Small intestine (tissue), 7 donors: ENCODE results near the gene CDH13. TPM values are rescaled to one million over a fixed set of nuclear protein-coding genes. Genes with fewer than 3 reads are reported as not detected.
A peak's percentile ranks its signal among the peaks of the same experiment; 100 is the strongest.

Source experiments
- DNase-seq, 2 donors: peaks; one replicate each; pipeline versions ENCODE4 v3.0.0 to v3.0.0-alpha.2; 2013
- FAIRE-seq: peaks from 2 replicates; lab custom pipeline; 2012; peaks lifted over from hg19 to GRCh38; lab: Jason Lieb, UNC
- H3K27ac ChIP-seq, 3 donors: one replicate each; pipeline ENCODE4 v1.5.1; 2013; ENCODE audit warnings: low read length in 2 of 3, mild to moderate bottlenecking in 2 of 3, control low read depth in 1 of 3, inconsistent platforms in 1 of 3, low read depth in 1 of 3, moderate library complexity in 1 of 3
- H3K27me3 ChIP-seq, 3 donors: one replicate each; pipeline ENCODE4 v1.6.1; 2013; ENCODE audit warnings: low read length in 3 of 3, inconsistent platforms in 1 of 3; ENCODE audit not compliant: control insufficient read depth in 3 of 3, insufficient read depth in 3 of 3
- H3K36me3 ChIP-seq, 3 donors: one replicate each; pipeline ENCODE4 v1.6.1; 2013; ENCODE audit warnings: low read length in 3 of 3, inconsistent platforms in 1 of 3, low read depth in 1 of 3, mild to moderate bottlenecking in 1 of 3, moderate library complexity in 1 of 3; ENCODE audit not compliant: control insufficient read depth in 3 of 3, insufficient read depth in 2 of 3
- H3K4me1 ChIP-seq, 3 donors: one replicate each; pipeline ENCODE4 v1.6.1; 2013; ENCODE audit warnings: low read length in 2 of 3, inconsistent platforms in 1 of 3, low read depth in 1 of 3, mild to moderate bottlenecking in 1 of 3, moderate library complexity in 1 of 3; ENCODE audit not compliant: control insufficient read depth in 3 of 3, insufficient read depth in 2 of 3
- H3K4me3 ChIP-seq, 3 donors: one replicate each; pipeline ENCODE4 v1.5.1; 2013; ENCODE audit warnings: low read length in 3 of 3, control low read depth in 1 of 3, inconsistent platforms in 1 of 3, low read depth in 1 of 3, mild to moderate bottlenecking in 1 of 3, moderate library complexity in 1 of 3
- H3K9me3 ChIP-seq, 2 donors: one replicate each; pipeline ENCODE4 v1.6.1; 2013; ENCODE audit warnings: low read depth in 1 of 2, low read length in 1 of 2; ENCODE audit not compliant: control insufficient read depth in 2 of 2, insufficient read depth in 1 of 2
- WGBS, 3 donors: extraction: QIAGEN DNeasy Blood & Tissue Kit; methylation state at CpG; one replicate each; pipeline ENCODE4 v1.1.7; 2013; 5-methylcytosine and 5-hydroxymethylcytosine counted together
- polyA plus RNA-seq, 4 donors: library from polyadenylated mRNA; stranded (reverse) in 3 of 4; unstranded in 1 of 4; fragments of 200-250 nt in 3 of 4; fragments of 120-200 nt in 1 of 4; gene quantifications; one replicate each; pipeline versions ENCODE4 v1.2.1 to v1.2.3, GENCODE V29; 2013
- donor health status: healthy with polysubstance abuse.
- donor health status: control.
- donor health status: control.
- donor health status: Bipolar disorder and iron deficiency.
- donor health status: healthy.

Gene CDH13
- polyA plus RNA-seq, 4 donors, result 0.27 to 15.0 (median 2.9) TPM; not detected in 1

GRCh38 chr16:83807327-83807709, 1180.5 kb downstream of the CDH13 start:
- WGBS, 3 donors, result 68 to 87% (median 75%) methylated on average over 8 of the region's 8 CpGs
- no peaks in the 10 kb centered on the region for H3K27me3 ChIP-seq
- DNase-seq (no peak), FAIRE-seq (no peak)
- H3K4me1 ChIP-seq, result peaks cover 2 to 7% (median 5%) of the 10 kb centered on the region in 3 donors
- peaks cover 0 to 6% (median 0%) of the 10 kb centered on the region in 3 donors for H3K36me3 ChIP-seq
- H3K27ac ChIP-seq, result peak overlapping the region in 2 of 3 donors; percentile 30 to 51
- H3K9me3 ChIP-seq, result no peaks in the 10 kb centered on the region
- H3K4me3 ChIP-seq, result peak overlapping the region in 1 of 3 donors; percentile 78

GRCh38 chr16:83807710-83808572, 1181.2 kb downstream of the CDH13 start, which contains the start of gene HSBP1:
HSBP1 (plus strand) TSS chr16:83807978; CDS start chr16:83808077, 99 bp downstream.
- Histone ChIP-seq H3K9me3 (no peaks in the 10 kb centered on the region), H3K27me3 (no peaks in the 10 kb centered on the region), H3K4me1 (peaks cover 2 to 7% (median 5%) of the 10 kb centered on the region in 3 donors), H3K27ac (peak within 1 kb of the TSS; percentile 41 to 89 (median 58)), H3K36me3 (peaks cover 0 to 10% (median 0%) of the 10 kb centered on the region in 3 donors), H3K4me3 (peak within 1 kb of the TSS; percentile 78 to 96 (median 85))
- WGBS, 3 donors, result 1% methylated on average over 56 to 76 of the region's 76 CpGs
- FAIRE-seq, result no peak
- peak; percentile 94 to 96 for DNase-seq

GRCh38 chr16:83808573-83809014, 1181.8 kb downstream of the CDH13 start:
- Histone ChIP-seq H3K4me1 (peaks cover 2 to 8% (median 5%) of the 10 kb centered on the region in 3 donors), H3K27ac (peak overlapping the region; percentile 41 to 89 (median 58)), H3K4me3 (peak overlapping the region; percentile 78 to 96 (median 85)), H3K27me3 (no peaks in the 10 kb centered on the region), H3K9me3 (no peaks in the 10 kb centered on the region), H3K36me3 (peaks cover 0 to 12% (median 0%) of the 10 kb centered on the region in 3 donors)
- 7 to 14% (median 12%) methylated on average over 11 of the region's 11 CpGs for WGBS, 3 donors
- no peak for FAIRE-seq
- DNase-seq, result peak; percentile 17 to 42

- peak overlapping the region in 1 of 3 donors; percentile 89 for H3K27ac ChIP-seq
- H3K36me3 ChIP-seq, result peaks cover 0 to 12% (median 0%) of the 10 kb centered on the region in 3 donors
- H3K4me1 ChIP-seq, result peaks cover 2 to 12% (median 5%) of the 10 kb centered on the region in 3 donors
- 80 to 92% (median 87%) methylated on average over 12 to 13 of the region's 13 CpGs for WGBS, 3 donors
- no peaks in the 10 kb centered on the region for H3K27me3 ChIP-seq
- H3K9me3 ChIP-seq, result no peaks in the 10 kb centered on the region
- DNase-seq (no peak), FAIRE-seq (no peak)
- peak overlapping the region; percentile 78 to 96 (median 85) for H3K4me3 ChIP-seq
Measured at GRCh38 chr16:83809092-83809491, 1182.3 kb downstream of the CDH13 start.

- DNase-seq, result no peak
- no peak overlapping the region for H3K27ac ChIP-seq
- no peaks in the 10 kb centered on the region for H3K27me3 ChIP-seq
- FAIRE-seq, result no peak
- peaks cover 2 to 12% (median 5%) of the 10 kb centered on the region in 3 donors for H3K4me1 ChIP-seq
- H3K36me3 ChIP-seq, result peaks cover 0 to 12% (median 0%) of the 10 kb centered on the region in 3 donors
- H3K4me3 ChIP-seq, result no peak overlapping the region
- WGBS, 3 donors, result 75 to 87% (median 81%) methylated on average over 1 of the region's 1 CpG
- H3K9me3 ChIP-seq, result no peaks in the 10 kb centered on the region
Measured at GRCh38 chr16:83810901-83811300, 1184.1 kb downstream of the CDH13 start.

GRCh38 chr16:83813823-83814658, 1187.3 kb downstream of the CDH13 start:
- DNase-seq, result peak in 1 of 2 donors; percentile 48
- H3K4me3 ChIP-seq, result no peak overlapping the region
- H3K36me3 ChIP-seq, result peaks cover 0 to 10% (median 0%) of the 10 kb centered on the region in 3 donors
- H3K27ac ChIP-seq, result peak overlapping the region in 1 of 3 donors; percentile 73
- no peaks in the 10 kb centered on the region for H3K27me3 ChIP-seq
- peaks cover 2 to 7% (median 2%) of the 10 kb centered on the region in 3 donors for H3K4me1 ChIP-seq
- FAIRE-seq, result no peak
- H3K9me3 ChIP-seq, result no peaks in the 10 kb centered on the region
- WGBS, 3 donors, result 17 to 29% (median 20%) methylated on average over 13 of the region's 13 CpGs

- Histone ChIP-seq H3K4me1 (peaks cover 0 to 5% (median 0%) of the 10 kb centered on the region in 3 donors), H3K4me3 (no peak overlapping the region), H3K27ac (peak overlapping the region in 1 of 3 donors; percentile 3), H3K9me3 (no peaks in the 10 kb centered on the region), H3K27me3 (no peaks in the 10 kb centered on the region), H3K36me3 (peaks cover 0 to 8% (median 0%) of the 10 kb centered on the region in 3 donors)
- no peak for FAIRE-seq
- WGBS, 3 donors, result 62 to 65% (median 62%) methylated on average over 4 of the region's 4 CpGs
- DNase-seq, result no peak
Measured at GRCh38 chr16:83814659-83814985, 1187.9 kb downstream of the CDH13 start.

GRCh38 chr16:83817022-83817421, 1190.3 kb downstream of the CDH13 start:
- Histone ChIP-seq H3K36me3 (peaks cover 0 to 5% (median 0%) of the 10 kb centered on the region in 3 donors), H3K27ac (no peak overlapping the region), H3K4me3 (no peak overlapping the region), H3K9me3 (no peaks in the 10 kb centered on the region), H3K4me1 (peaks cover 0 to 5% (median 0%) of the 10 kb centered on the region in 3 donors), H3K27me3 (peaks cover 0 to 3% (median 0%) of the 10 kb centered on the region in 3 donors)
- DNase-seq (no peak), FAIRE-seq (no peak)
- 84 to 93% (median 88%) methylated on average over 12 of the region's 12 CpGs for WGBS, 3 donors
